Fibroblast of villous mesenchyme (primary cell): ENCODE data around the gene CDR2. TPM values are rescaled to one million over a fixed set of nuclear protein-coding genes. Genes with fewer than 3 reads are reported as not detected.

Source experiments
- DNase-seq: peaks from one replicate; pipeline ENCODE4 v3.0.0-alpha.2; 2010; ENCODE audit warnings: low read depth
- H3K4me3 ChIP-seq: 2 replicates; pipeline ENCODE4 v1.5.1; 2011; ENCODE audit warnings: low read depth, mild to moderate bottlenecking, low read length
- total RNA-seq: library from RNA; depleted of rRNA; stranded (reverse); fragments of >200 nt; gene quantifications from 2 replicates; pipeline ENCODE4 v1.2.3, GENCODE V29; 2012
- TF ChIP-seq, protein P1 (sequence below): IDR thresholded peaks from 2 replicates; pipeline ENCODE4 v1.5.1; 2012; ENCODE audit warnings: low read depth, mild to moderate bottlenecking, low read length; ENCODE audit not compliant: insufficient read depth

Gene CDR2
- total RNA-seq, 1 donor, result 40.2 TPM

DNA sequence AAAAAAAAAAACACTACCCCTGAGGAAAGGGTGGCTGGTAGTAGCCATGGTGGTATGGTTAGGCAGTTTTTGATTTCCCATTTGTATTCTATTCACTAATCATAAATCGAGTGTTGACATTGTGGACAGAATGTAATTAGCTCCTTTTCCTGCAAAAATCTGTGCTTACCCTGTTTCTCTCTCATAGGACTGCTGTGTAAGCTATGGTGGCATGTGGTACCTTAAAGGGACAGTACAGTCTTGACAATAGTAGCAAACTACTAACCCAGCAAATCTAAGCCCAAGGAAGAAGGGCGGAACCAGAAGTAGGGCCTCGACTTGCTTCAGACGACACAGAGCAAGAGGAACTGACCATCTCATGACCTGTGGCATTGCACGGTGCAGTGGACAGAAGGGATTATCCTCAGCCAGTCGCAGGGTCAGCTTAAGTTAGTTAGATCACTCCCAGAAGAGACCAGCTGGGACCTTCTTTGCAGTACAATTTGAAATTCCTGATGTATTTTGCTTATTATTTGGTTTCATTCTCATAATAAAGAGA is 40.9 kb downstream of the CDR2 start:
- TF ChIP-seq, protein P1, sequence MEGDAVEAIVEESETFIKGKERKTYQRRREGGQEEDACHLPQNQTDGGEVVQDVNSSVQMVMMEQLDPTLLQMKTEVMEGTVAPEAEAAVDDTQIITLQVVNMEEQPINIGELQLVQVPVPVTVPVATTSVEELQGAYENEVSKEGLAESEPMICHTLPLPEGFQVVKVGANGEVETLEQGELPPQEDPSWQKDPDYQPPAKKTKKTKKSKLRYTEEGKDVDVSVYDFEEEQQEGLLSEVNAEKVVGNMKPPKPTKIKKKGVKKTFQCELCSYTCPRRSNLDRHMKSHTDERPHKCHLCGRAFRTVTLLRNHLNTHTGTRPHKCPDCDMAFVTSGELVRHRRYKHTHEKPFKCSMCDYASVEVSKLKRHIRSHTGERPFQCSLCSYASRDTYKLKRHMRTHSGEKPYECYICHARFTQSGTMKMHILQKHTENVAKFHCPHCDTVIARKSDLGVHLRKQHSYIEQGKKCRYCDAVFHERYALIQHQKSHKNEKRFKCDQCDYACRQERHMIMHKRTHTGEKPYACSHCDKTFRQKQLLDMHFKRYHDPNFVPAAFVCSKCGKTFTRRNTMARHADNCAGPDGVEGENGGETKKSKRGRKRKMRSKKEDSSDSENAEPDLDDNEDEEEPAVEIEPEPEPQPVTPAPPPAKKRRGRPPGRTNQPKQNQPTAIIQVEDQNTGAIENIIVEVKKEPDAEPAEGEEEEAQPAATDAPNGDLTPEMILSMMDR, result no peak
- no peak overlapping the region for H3K4me3 ChIP-seq
- no peak for DNase-seq

- no peak overlapping the region for H3K4me3 ChIP-seq
- TF ChIP-seq, protein P1, result no peak
- DNase-seq, result no peak
Measured at GRCh38 chr16:22330326-22330725, 44.1 kb downstream of the CDR2 start.

- no peak overlapping the region for H3K4me3 ChIP-seq
- DNase-seq, result no peak
- TF ChIP-seq, protein P1, result no peak
Measured at GRCh38 chr16:22329199-22329695, 45.2 kb downstream of the CDR2 start.

- H3K4me3 ChIP-seq, result no peak overlapping the region
- TF ChIP-seq, protein P1, result no peak
- no peak for DNase-seq
Measured at GRCh38 chr16:22328081-22328725, 46.2 kb downstream of the CDR2 start.

- DNase-seq, result no peak
- no peak overlapping the region for H3K4me3 ChIP-seq
- TF ChIP-seq, protein P1, result no peak
Measured at GRCh38 chr16:22327446-22327775, 47.0 kb downstream of the CDR2 start.

DNA sequence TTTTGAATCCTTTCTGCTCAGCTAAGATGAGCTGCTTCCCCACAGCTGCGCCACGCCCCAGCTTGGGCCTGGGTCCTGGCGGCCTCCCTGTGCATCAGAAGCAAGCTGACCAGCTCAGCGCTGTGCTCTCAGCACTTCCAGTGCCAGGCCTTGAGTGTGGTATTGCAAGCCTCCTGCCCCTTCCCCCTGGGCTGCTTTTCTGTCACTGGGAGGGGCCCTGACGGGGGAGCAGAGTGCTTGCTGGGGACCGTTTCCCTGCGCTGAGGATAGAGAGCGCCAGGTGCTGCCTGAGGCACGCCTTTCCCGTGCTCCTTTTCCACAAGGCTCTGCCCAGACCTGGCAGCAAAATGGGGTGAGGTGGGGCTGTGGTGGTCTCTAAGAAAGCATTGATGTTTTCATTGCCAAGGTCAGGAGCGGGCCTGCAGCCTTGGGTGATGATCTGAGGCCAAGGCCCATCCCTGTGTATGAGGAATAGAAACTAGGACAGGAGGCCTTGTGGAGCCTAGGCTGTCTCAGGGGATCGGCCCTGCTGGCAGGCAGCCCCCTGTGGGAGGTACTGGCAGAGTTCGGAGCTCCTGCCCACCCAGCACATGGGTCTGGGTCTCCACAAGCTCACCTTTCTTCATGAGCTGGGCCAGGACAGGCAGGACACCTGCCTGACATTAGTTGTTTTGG is 47.5 kb downstream of the CDR2 start:
- DNase-seq, result no peak
- TF ChIP-seq, protein P1, result no peak
- no peak overlapping the region for H3K4me3 ChIP-seq
